ENCODE measurements around the gene FBXL4. TPM values are rescaled to one million over a fixed set of nuclear protein-coding genes. Genes with fewer than 3 reads are reported as not detected.

FBXL4 gene
- total RNA-seq, 4 donors from 2014 or later: 23.9 to 38.0 (median 28.7) TPM

- peaks cover 0 to 36% (median 5%) of the 10 kb centered on the region in 4 donors for H3K4me1 ChIP-seq
- no peaks in the 10 kb centered on the region for H3K27me3 ChIP-seq
- no peaks in the 10 kb centered on the region for H3K9me3 ChIP-seq
- H3K36me3 ChIP-seq: peaks cover 0 to 15% (median 0%) of the 10 kb centered on the region in 3 donors
- DNase-seq (ENCODE audit: low spot score in 2 of 2): no peak
- TF ChIP-seq POLR2A (IDR thresholded peaks at IDR 0.05) (no peak), EP300 (IDR thresholded peaks at IDR 0.05) (no peak)
- TF ChIP-seq, protein P1, sequence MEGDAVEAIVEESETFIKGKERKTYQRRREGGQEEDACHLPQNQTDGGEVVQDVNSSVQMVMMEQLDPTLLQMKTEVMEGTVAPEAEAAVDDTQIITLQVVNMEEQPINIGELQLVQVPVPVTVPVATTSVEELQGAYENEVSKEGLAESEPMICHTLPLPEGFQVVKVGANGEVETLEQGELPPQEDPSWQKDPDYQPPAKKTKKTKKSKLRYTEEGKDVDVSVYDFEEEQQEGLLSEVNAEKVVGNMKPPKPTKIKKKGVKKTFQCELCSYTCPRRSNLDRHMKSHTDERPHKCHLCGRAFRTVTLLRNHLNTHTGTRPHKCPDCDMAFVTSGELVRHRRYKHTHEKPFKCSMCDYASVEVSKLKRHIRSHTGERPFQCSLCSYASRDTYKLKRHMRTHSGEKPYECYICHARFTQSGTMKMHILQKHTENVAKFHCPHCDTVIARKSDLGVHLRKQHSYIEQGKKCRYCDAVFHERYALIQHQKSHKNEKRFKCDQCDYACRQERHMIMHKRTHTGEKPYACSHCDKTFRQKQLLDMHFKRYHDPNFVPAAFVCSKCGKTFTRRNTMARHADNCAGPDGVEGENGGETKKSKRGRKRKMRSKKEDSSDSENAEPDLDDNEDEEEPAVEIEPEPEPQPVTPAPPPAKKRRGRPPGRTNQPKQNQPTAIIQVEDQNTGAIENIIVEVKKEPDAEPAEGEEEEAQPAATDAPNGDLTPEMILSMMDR (IDR thresholded peaks at IDR 0.05): no peak
- no peak overlapping the region for H3K27ac ChIP-seq
- H3K4me3 ChIP-seq: no peak overlapping the region
- 42 to 43% methylated on average over 2 of the region's 2 CpGs for WGBS, 2 donors
Observed at GRCh38 chr6:98929498-98930060, 18.2 kb downstream of the FBXL4 start.

GRCh38 chr6:98928688-98929087, 19.1 kb downstream of the FBXL4 start:
- Histone ChIP-seq H3K27me3 (no peaks in the 10 kb centered on the region), H3K9me3 (no peaks in the 10 kb centered on the region), H3K4me1 (peaks cover 0 to 38% (median 5%) of the 10 kb centered on the region in 4 donors), H3K4me3 (no peak overlapping the region), H3K36me3 (peaks cover 0 to 21% (median 0%) of the 10 kb centered on the region in 3 donors), H3K27ac (no peak overlapping the region)
- no peak for DNase-seq (ENCODE audit: low spot score in 2 of 2)
- 95 to 98% methylated on average over 3 of the region's 3 CpGs for WGBS, 2 donors
- TF ChIP-seq EP300 (IDR thresholded peaks at IDR 0.05): no peak
- TF ChIP-seq, protein P1 (IDR thresholded peaks at IDR 0.05): no peak
- TF ChIP-seq POLR2A (IDR thresholded peaks at IDR 0.05): no peak

DNA sequence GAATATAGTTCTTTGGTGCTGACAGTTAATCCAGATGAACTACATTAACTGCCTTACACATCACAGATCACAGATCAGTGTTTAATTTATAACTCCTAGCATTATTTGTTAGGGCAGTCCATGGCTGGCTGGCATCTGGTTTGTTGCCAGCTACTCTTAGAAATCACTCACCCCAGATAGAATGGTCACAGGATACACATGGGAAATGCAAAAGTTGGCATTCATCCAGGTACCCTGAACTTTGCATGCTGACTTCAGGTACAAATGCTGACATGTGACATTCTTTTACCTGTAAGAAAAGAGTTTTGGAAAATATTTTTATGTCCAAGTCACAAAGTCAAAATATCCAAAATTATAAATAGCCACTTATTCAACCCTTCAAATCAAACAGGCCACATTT, 20.2 kb downstream of the FBXL4 start:
- no peak overlapping the region for H3K27ac ChIP-seq
- peaks cover 0 to 32% (median 4%) of the 10 kb centered on the region in 4 donors for H3K4me1 ChIP-seq
- peaks cover 0 to 29% (median 0%) of the 10 kb centered on the region in 3 donors for H3K36me3 ChIP-seq
- no peak overlapping the region for H3K4me3 ChIP-seq
- H3K27me3 ChIP-seq: no peaks in the 10 kb centered on the region
- no peak for DNase-seq (ENCODE audit: low spot score in 2 of 2)
- TF ChIP-seq POLR2A (IDR thresholded peaks at IDR 0.05) (no peak), EP300 (IDR thresholded peaks at IDR 0.05) (no peak)
- TF ChIP-seq, protein P1 (IDR thresholded peaks at IDR 0.05): no peak
- H3K9me3 ChIP-seq: no peaks in the 10 kb centered on the region

DNA sequence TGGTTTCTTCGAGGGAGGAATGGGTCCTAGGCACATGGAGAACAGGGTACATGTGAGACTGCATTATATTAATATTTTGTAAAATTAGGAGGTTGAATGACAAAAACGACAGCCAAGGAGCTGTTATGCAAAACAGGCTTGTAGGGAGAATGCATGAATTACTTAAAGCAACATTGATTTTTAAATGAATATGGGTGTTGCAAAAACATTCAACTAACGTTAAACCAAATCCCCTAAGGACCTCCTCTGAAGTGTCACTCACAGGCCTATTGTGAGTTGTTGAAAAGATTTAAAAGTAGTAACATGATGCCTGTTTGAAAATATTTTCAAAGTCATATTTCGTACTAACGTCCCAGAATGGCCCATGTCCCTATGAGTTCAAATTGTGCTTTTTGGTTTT, 21.9 kb downstream of the FBXL4 start:
- H3K36me3 ChIP-seq: peaks cover 0 to 29% (median 0%) of the 10 kb centered on the region in 3 donors
- peaks cover 0 to 19% (median 0%) of the 10 kb centered on the region in 4 donors for H3K4me1 ChIP-seq
- H3K27ac ChIP-seq: no peak overlapping the region
- 56 to 59% methylated on average over 5 of the region's 5 CpGs for WGBS, 2 donors
- no peaks in the 10 kb centered on the region for H3K9me3 ChIP-seq
- no peaks in the 10 kb centered on the region for H3K27me3 ChIP-seq
- no peak for DNase-seq (ENCODE audit: low spot score in 2 of 2)
- TF ChIP-seq EP300 (IDR thresholded peaks at IDR 0.05) (no peak), POLR2A (IDR thresholded peaks at IDR 0.05) (no peak)
- TF ChIP-seq, protein P1 (IDR thresholded peaks at IDR 0.05): no peak
- no peak overlapping the region for H3K4me3 ChIP-seq

DNA sequence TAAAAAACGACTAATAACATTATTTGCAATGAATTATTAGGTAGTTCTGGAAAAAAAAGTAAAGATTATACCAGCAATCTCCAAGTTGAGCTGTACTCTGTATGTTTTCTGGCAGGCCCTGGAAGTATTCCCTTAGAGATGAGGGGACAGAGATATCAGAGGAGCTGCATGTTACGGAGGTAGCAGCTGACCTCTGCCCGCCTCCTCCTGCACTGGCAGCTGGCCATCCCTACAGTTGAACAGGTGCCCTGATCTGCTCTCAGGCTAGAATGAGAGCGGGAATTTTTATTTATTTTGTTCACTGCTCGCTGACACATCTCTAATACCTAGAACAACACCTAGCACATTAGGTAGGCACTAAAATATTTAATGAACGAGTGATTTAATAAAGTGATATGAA, 23.1 kb downstream of the FBXL4 start:
- Histone ChIP-seq H3K4me1 (peaks cover 0 to 10% (median 0%) of the 10 kb centered on the region in 4 donors), H3K4me3 (no peak overlapping the region), H3K27ac (no peak overlapping the region), H3K36me3 (peaks cover 0 to 29% (median 0%) of the 10 kb centered on the region in 3 donors), H3K9me3 (no peaks in the 10 kb centered on the region), H3K27me3 (no peaks in the 10 kb centered on the region)
- 72 to 84% methylated on average over 6 of the region's 6 CpGs for WGBS, 2 donors
- DNase-seq (ENCODE audit: low spot score in 2 of 2): no peak
- TF ChIP-seq EP300 (IDR thresholded peaks at IDR 0.05): no peak
- TF ChIP-seq, protein P1 (IDR thresholded peaks at IDR 0.05): no peak
- TF ChIP-seq POLR2A (IDR thresholded peaks at IDR 0.05): no peak

Measured in tibial nerve (tissue), 4 donors.